ENCODE measurements around the gene ATOX1. TPM values are rescaled to one million over a fixed set of nuclear protein-coding genes. Genes with fewer than 3 reads are reported as not detected.

Gene ATOX1
- total and polyA plus RNA-seq, 2 of the 8 experiments (the other 6 are each of a cell fraction or from before 2014, with no cell fraction given), result 79.9 to 232 TPM

DNA sequence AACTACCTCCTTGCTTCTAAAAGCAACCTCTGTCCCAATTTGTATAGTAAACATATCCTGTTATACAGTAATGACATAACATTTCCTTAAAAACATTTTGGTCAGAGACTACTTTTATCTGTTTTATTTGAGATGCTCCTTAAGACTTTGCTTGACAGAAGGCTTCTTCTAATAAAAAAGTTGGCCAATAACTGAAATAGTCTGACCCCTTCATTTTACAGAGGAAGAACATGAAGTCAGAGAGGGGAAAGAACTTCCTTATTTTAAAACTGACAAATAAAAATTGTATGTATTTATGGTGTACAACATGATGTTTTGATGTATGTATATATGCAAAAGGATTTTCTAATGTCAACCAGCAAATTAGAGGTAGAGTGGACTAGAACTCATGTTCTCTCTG, 35.9 kb downstream of the ATOX1 start (continued):
- TF ChIP-seq CHD1 (IDR thresholded peaks at IDR 0.05; ENCODE audit: low read depth, low read length) (no peak), SAP30 (IDR thresholded peaks at IDR 0.05; ENCODE audit: insufficient read depth, insufficient replicate concordance, low read length) (no peak), MAFK (IDR thresholded peaks at IDR 0.05; ENCODE audit: low read depth, low read length) (no peak), RFX5 (IDR thresholded peaks at IDR 0.05; ENCODE audit: borderline replicate concordance, low read depth, low read length) (no peak)

Data from H1 (cell line).